HUES64 (cell line): ENCODE data around the gene HJV.

Experiments
- H3K27ac ChIP-seq: 2 replicates; pipeline ENCODE4 v1.7.0; 2013; ENCODE audit warnings: low read depth, low read length, inconsistent platforms
- H3K27me3 ChIP-seq: 2 replicates; pipeline ENCODE4 v1.6.1; 2013; ENCODE audit warnings: mild to moderate bottlenecking, low read length; ENCODE audit not compliant: insufficient read depth
- H3K36me3 ChIP-seq: 2 replicates; pipeline ENCODE4 v1.6.1; 2013; ENCODE audit warnings: mild to moderate bottlenecking, low read length; ENCODE audit not compliant: insufficient read depth
- H3K4me1 ChIP-seq: 2 replicates; pipeline ENCODE4 v1.6.1; 2013; ENCODE audit warnings: mild to moderate bottlenecking, low read length, moderate library complexity; ENCODE audit not compliant: insufficient read depth
- H3K4me3 ChIP-seq: 2 replicates; pipeline ENCODE4 v1.5.1; 2013; ENCODE audit warnings: mild to moderate bottlenecking, low read length, moderate library complexity
- H3K9ac ChIP-seq: 2 replicates; pipeline ENCODE4 v1.6.1; 2013; ENCODE audit warnings: mild to moderate bottlenecking, low read depth, low read length
- H3K9me3 ChIP-seq: 2 replicates; pipeline ENCODE4 v1.6.1; 2013; ENCODE audit warnings: low read depth, low read length; ENCODE audit not compliant: insufficient read depth
- WGBS: fragments of 150-250, 120-280 bp; methylation state at CpG from one replicate; pipeline ENCODE4 v1.1.7; 2013; ENCODE audit warnings: missing lambda C conversion rate; 5-methylcytosine and 5-hydroxymethylcytosine counted together

Gene HJV

GRCh38 chr1:145990249-145990855 lies 31.2 kb downstream of the HJV start:
- Histone ChIP-seq H3K27me3 (no peaks in the 10 kb centered on the region), H3K27ac (no peak overlapping the region), H3K36me3 (peaks cover 34% of the 10 kb centered on the region), H3K4me3 (no peak overlapping the region), H3K4me1 (peaks cover 31% of the 10 kb centered on the region), H3K9ac (no peak overlapping the region), H3K9me3 (no peaks in the 10 kb centered on the region)
- 97% methylated on average over 7 of the region's 7 CpGs for WGBS

- peaks cover 18% of the 10 kb centered on the region for H3K36me3 ChIP-seq
- no peak overlapping the region for H3K4me3 ChIP-seq
- no peaks in the 10 kb centered on the region for H3K27me3 ChIP-seq
- peaks cover 31% of the 10 kb centered on the region for H3K4me1 ChIP-seq
- no peak overlapping the region for H3K27ac ChIP-seq
- no peaks in the 10 kb centered on the region for H3K9me3 ChIP-seq
- no peak overlapping the region for H3K9ac ChIP-seq
- 93% methylated on average over 5 of the region's 5 CpGs for WGBS
These were observed 32.8 kb downstream of the HJV start for GRCh38 chr1:145988773-145989172.

GRCh38 chr1:145987926-145988325 lies 33.6 kb downstream of the HJV start:
- Histone ChIP-seq H3K27ac (no peak overlapping the region), H3K4me3 (no peak overlapping the region), H3K36me3 (peaks cover 10% of the 10 kb centered on the region), H3K4me1 (peaks cover 24% of the 10 kb centered on the region), H3K9me3 (no peaks in the 10 kb centered on the region), H3K9ac (no peak overlapping the region), H3K27me3 (no peaks in the 10 kb centered on the region)
- 96% methylated on average over 1 of the region's 1 CpG for WGBS

- Histone ChIP-seq H3K9me3 (no peaks in the 10 kb centered on the region), H3K4me3 (no peak overlapping the region), H3K27ac (no peak overlapping the region), H3K4me1 (peaks cover 16% of the 10 kb centered on the region), H3K27me3 (no peaks in the 10 kb centered on the region), H3K9ac (no peak overlapping the region), H3K36me3 (no peaks in the 10 kb centered on the region)
- WGBS, result 96% methylated on average over 6 of the region's 6 CpGs
These were observed 35.0 kb downstream of the HJV start for GRCh38 chr1:145986551-145986950.

GRCh38 chr1:145985502-145986439 lies 35.8 kb downstream of the HJV start:
- Histone ChIP-seq H3K4me1 (peaks cover 16% of the 10 kb centered on the region), H3K4me3 (no peak overlapping the region)
- WGBS, result 84% methylated on average over 14 of the region's 15 CpGs

GRCh38 chr1:145985129-145985501 lies 36.4 kb downstream of the HJV start:
- H3K4me1 ChIP-seq, result peaks cover 18% of the 10 kb centered on the region
- no peak overlapping the region for H3K9ac ChIP-seq
- H3K27me3 ChIP-seq, result no peaks in the 10 kb centered on the region
- no peak overlapping the region for H3K4me3 ChIP-seq
- H3K36me3 ChIP-seq, result no peaks in the 10 kb centered on the region
- H3K9me3 ChIP-seq, result no peaks in the 10 kb centered on the region
- no peak overlapping the region; the same call in 1 of the 2 replicates for H3K27ac ChIP-seq
- WGBS, result 85% methylated on average over 2 of the region's 2 CpGs

More at GRCh38 chr1:145985502-145986439, 35.8 kb downstream of the HJV start:
- Histone ChIP-seq H3K27me3 (no peaks in the 10 kb centered on the region), H3K9me3 (no peaks in the 10 kb centered on the region), H3K9ac (no peak overlapping the region), H3K27ac (no peak overlapping the region), H3K36me3 (no peaks in the 10 kb centered on the region)

GRCh38 chr1:145983960-145984830 lies 37.3 kb downstream of the HJV start:
- H3K27me3 ChIP-seq, result no peaks in the 10 kb centered on the region
- H3K36me3 ChIP-seq, result no peaks in the 10 kb centered on the region
- H3K9me3 ChIP-seq, result no peaks in the 10 kb centered on the region
- peaks cover 25% of the 10 kb centered on the region for H3K4me1 ChIP-seq
- H3K4me3 ChIP-seq, result no peak overlapping the region
- no peak overlapping the region for H3K9ac ChIP-seq
- WGBS, result 97% methylated on average over 11 of the region's 12 CpGs
- H3K27ac ChIP-seq, result no peak overlapping the region

- H3K36me3 ChIP-seq, result no peaks in the 10 kb centered on the region
- H3K9ac ChIP-seq, result no peak overlapping the region
- H3K27ac ChIP-seq, result no peak overlapping the region
- peaks cover 35% of the 10 kb centered on the region for H3K4me1 ChIP-seq
- no peaks in the 10 kb centered on the region for H3K9me3 ChIP-seq
- 96% methylated on average over 1 of the region's 1 CpG for whole genome bisulfite sequencing
- H3K27me3 ChIP-seq, result no peaks in the 10 kb centered on the region
- no peak overlapping the region for H3K4me3 ChIP-seq
These were observed 38.3 kb downstream of the HJV start for GRCh38 chr1:145983206-145983675.

GRCh38 chr1:145982010-145982723 lies 39.4 kb downstream of the HJV start:
- H3K4me1 ChIP-seq, result peaks cover 42% of the 10 kb centered on the region
- H3K27me3 ChIP-seq, result no peaks in the 10 kb centered on the region
- no peaks in the 10 kb centered on the region for H3K9me3 ChIP-seq

GRCh38 chr1:145980457-145980994 lies 41.0 kb downstream of the HJV start:
- no peak overlapping the region for H3K4me3 ChIP-seq
- 97% methylated on average over 1 of the region's 1 CpG for WGBS
- H3K4me1 ChIP-seq, result peaks cover 36% of the 10 kb centered on the region
- H3K27ac ChIP-seq, result no peak overlapping the region
- no peaks in the 10 kb centered on the region for H3K27me3 ChIP-seq
- H3K36me3 ChIP-seq, result no peaks in the 10 kb centered on the region
- no peak overlapping the region for H3K9ac ChIP-seq
- H3K9me3 ChIP-seq, result no peaks in the 10 kb centered on the region

More at GRCh38 chr1:145982010-145982723, 39.4 kb downstream of the HJV start:
- Histone ChIP-seq H3K4me3 (no peak overlapping the region), H3K36me3 (no peaks in the 10 kb centered on the region), H3K9ac (no peak overlapping the region), H3K27ac (no peak overlapping the region)
- 84% methylated on average over 6 of the region's 6 CpGs for WGBS
